Measurements from ENCODE around the gene JAKMIP1.

The JAKMIP1 gene

GRCh38 chr4:6079965-6080364 is 120.4 kb downstream of the JAKMIP1 start:
- peaks cover 20% of the 10 kb centered on the region for H3K36me3 ChIP-seq
- H3K4me3 ChIP-seq (ENCODE audit: low read depth, low read length), result no peak overlapping the region
- H3K27ac ChIP-seq, result no peak overlapping the region
- no peak for TF ChIP-seq CTCF (IDR thresholded peaks at IDR 0.05; ENCODE audit: low read depth, low read length)
- DNase-seq, result no peak
- H3K9me3 ChIP-seq (ENCODE audit: severe bottlenecking), result no peaks in the 10 kb centered on the region
- H3K27me3 ChIP-seq (ENCODE audit: insufficient read depth, low read depth, severe bottlenecking), result no peaks in the 10 kb centered on the region

- no peaks in the 10 kb centered on the region for H3K27me3 ChIP-seq (ENCODE audit: insufficient read depth, low read depth, severe bottlenecking)
- H3K36me3 ChIP-seq, result peaks cover 20% of the 10 kb centered on the region
- DNase-seq, result no peak
- no peak for TF ChIP-seq CTCF (IDR thresholded peaks at IDR 0.05; ENCODE audit: low read depth, low read length)
- H3K27ac ChIP-seq, result no peak overlapping the region
- no peaks in the 10 kb centered on the region for H3K9me3 ChIP-seq (ENCODE audit: severe bottlenecking)
- no peak overlapping the region for H3K4me3 ChIP-seq (ENCODE audit: low read depth, low read length)
These were observed 121.8 kb downstream of the JAKMIP1 start for GRCh38 chr4:6078560-6078959.

GRCh38 chr4:6076391-6076790 is 124.0 kb downstream of the JAKMIP1 start:
- Histone ChIP-seq H3K27ac (no peak overlapping the region), H3K4me3 (ENCODE audit: low read depth, low read length) (no peak overlapping the region), H3K27me3 (ENCODE audit: insufficient read depth, low read depth, severe bottlenecking) (no peaks in the 10 kb centered on the region), H3K9me3 (ENCODE audit: severe bottlenecking) (no peaks in the 10 kb centered on the region), H3K36me3 (peaks cover 17% of the 10 kb centered on the region)
- DNase-seq, result peak; percentile 33
- peak; percentile 58 for TF ChIP-seq CTCF (IDR thresholded peaks at IDR 0.05; ENCODE audit: low read depth, low read length)

GRCh38 chr4:6074758-6075157 is 125.6 kb downstream of the JAKMIP1 start:
- DNase-seq, result no peak

GRCh38 chr4:6071959-6072720 is 128.2 kb downstream of the JAKMIP1 start:
- DNase-seq, result no peak
- H3K27me3 ChIP-seq (ENCODE audit: insufficient read depth, low read depth, severe bottlenecking), result no peaks in the 10 kb centered on the region
- no peak for TF ChIP-seq CTCF (IDR thresholded peaks at IDR 0.05; ENCODE audit: low read depth, low read length)
- H3K9me3 ChIP-seq (ENCODE audit: severe bottlenecking), result no peaks in the 10 kb centered on the region
- H3K4me3 ChIP-seq (ENCODE audit: low read depth, low read length), result no peak overlapping the region
- no peak overlapping the region for H3K27ac ChIP-seq
- no peaks in the 10 kb centered on the region for H3K36me3 ChIP-seq

More at GRCh38 chr4:6074758-6075157, 125.6 kb downstream of the JAKMIP1 start:
- H3K27ac ChIP-seq, result no peak overlapping the region
- no peaks in the 10 kb centered on the region for H3K27me3 ChIP-seq (ENCODE audit: insufficient read depth, low read depth, severe bottlenecking)
- no peak overlapping the region for H3K4me3 ChIP-seq (ENCODE audit: low read depth, low read length)
- H3K36me3 ChIP-seq, result peaks cover 3% of the 10 kb centered on the region; the same call in 1 of the 2 replicates
- H3K9me3 ChIP-seq (ENCODE audit: severe bottlenecking), result no peaks in the 10 kb centered on the region
- no peak for TF ChIP-seq CTCF (IDR thresholded peaks at IDR 0.05; ENCODE audit: low read depth, low read length)
